ENCODE measurements around the gene ART4. TPM values are rescaled to one million over a fixed set of nuclear protein-coding genes. Genes with fewer than 3 reads are reported as not detected.

Gene ART4
- 46.9 TPM for total RNA-seq (ENCODE audit: insufficient read depth, low replicate concordance)

GRCh38 chr12:14843425-14843887 lies at the start of gene ART4:
Gene ART4 (minus strand): TSS chr12:14843526. CDS start chr12:14843113, 413 bp downstream.
- peak; percentile 89 for DNase-seq (ENCODE audit: low spot score)

- DNase-seq (ENCODE audit: low spot score), result peak; percentile 36
Measured at GRCh38 chr12:14892726-14893505, 49.6 kb upstream of the ART4 start.

- DNase-seq (ENCODE audit: low spot score), result no peak
Measured at GRCh38 chr12:14890701-14891100, 47.4 kb upstream of the ART4 start.

- DNase-seq (ENCODE audit: low spot score), result peak; percentile 46
Measured at GRCh38 chr12:14886271-14886670, 42.9 kb upstream of the ART4 start.

GRCh38 chr12:14885718-14886221 lies 42.4 kb upstream of the ART4 start, which contains the start of gene MGP:
Gene MGP (minus strand): TSS chr12:14885854. CDS start chr12:14885791, 63 bp downstream.
- peak; percentile 93 for DNase-seq (ENCODE audit: low spot score)

GRCh38 chr12:14884458-14884878 lies 41.1 kb upstream of the ART4 start:
- peak; percentile 97 for DNase-seq (ENCODE audit: low spot score)

GRCh38 chr12:14883686-14884085 lies 40.4 kb upstream of the ART4 start:
- peak; percentile 66 for DNase-seq (ENCODE audit: low spot score)

GRCh38 chr12:14880890-14881453 lies 37.6 kb upstream of the ART4 start:
- DNase-seq (ENCODE audit: low spot score), result no peak

GRCh38 chr12:14879222-14879933 lies 36.1 kb upstream of the ART4 start:
- DNase-seq (ENCODE audit: low spot score), result no peak

- no peak for DNase-seq (ENCODE audit: low spot score)
Measured at GRCh38 chr12:14878488-14878887, 35.2 kb upstream of the ART4 start.

GRCh38 chr12:14876833-14877232 lies 33.5 kb upstream of the ART4 start:
- no peak for DNase-seq (ENCODE audit: low spot score)

- no peak for DNase-seq (ENCODE audit: low spot score)
Measured at GRCh38 chr12:14874882-14875281, 31.6 kb upstream of the ART4 start.

GRCh38 chr12:14873440-14874185 lies 30.3 kb upstream of the ART4 start:
- DNase-seq (ENCODE audit: low spot score), result no peak

GRCh38 chr12:14871886-14872285 lies 28.6 kb upstream of the ART4 start:
- no peak for DNase-seq (ENCODE audit: low spot score)

- no peak for DNase-seq (ENCODE audit: low spot score)
Measured at GRCh38 chr12:14871247-14871646, 27.9 kb upstream of the ART4 start.

- DNase-seq (ENCODE audit: low spot score), result no peak
Measured at GRCh38 chr12:14868916-14869506, 25.7 kb upstream of the ART4 start.

GRCh38 chr12:14860490-14860889 lies 17.2 kb upstream of the ART4 start:
- DNase-seq (ENCODE audit: low spot score), result no peak

- no peak for DNase-seq (ENCODE audit: low spot score)
Measured at GRCh38 chr12:14858513-14858912, 15.2 kb upstream of the ART4 start.

GRCh38 chr12:14854586-14855183 lies 11.4 kb upstream of the ART4 start:
- no peak for DNase-seq (ENCODE audit: low spot score)

GRCh38 chr12:14853961-14854360 lies 10.6 kb upstream of the ART4 start:
- DNase-seq (ENCODE audit: low spot score), result no peak

GRCh38 chr12:14852880-14853279 lies 9.6 kb upstream of the ART4 start:
- DNase-seq (ENCODE audit: low spot score), result no peak

Data from umbilical cord (tissue), 2 donors.